Measurements from ENCODE around the gene SMCHD1.
"Not testable (repeated sequence)": the region's sequence is repeated elsewhere in the genome, so short reads cannot be mapped to it uniquely, and the experiment has no call there.

The SMCHD1 gene

DNA sequence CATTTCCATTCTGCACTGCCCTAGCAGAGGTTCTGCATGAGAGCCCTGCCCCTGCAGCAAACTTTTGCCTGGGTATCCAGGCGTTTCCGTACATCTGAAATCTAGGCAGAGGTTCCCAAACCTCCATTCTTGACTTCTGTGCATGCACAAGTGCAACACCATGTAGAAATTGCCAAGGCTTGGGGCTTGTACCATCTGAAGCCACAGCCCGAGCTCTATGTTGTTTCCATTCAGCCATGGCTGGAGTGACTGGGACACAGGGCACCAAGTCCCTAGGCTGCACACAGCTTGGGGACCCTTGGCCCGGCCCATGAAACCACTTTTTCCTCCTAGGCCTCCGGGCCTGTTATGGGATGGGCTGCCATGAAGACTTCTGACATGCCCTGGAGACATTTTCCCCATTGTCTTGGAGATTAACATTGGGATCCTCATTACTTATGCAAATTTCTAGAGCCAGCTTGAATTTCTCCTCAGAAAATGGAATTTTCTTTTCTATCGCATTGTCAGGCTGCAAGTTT is 154.2 kb downstream of the SMCHD1 start:
- in situ Hi-C loops (cut with MboI; ENCODE audit: low sequenced_read_pairs) = not testable (repeated sequence)

DNA sequence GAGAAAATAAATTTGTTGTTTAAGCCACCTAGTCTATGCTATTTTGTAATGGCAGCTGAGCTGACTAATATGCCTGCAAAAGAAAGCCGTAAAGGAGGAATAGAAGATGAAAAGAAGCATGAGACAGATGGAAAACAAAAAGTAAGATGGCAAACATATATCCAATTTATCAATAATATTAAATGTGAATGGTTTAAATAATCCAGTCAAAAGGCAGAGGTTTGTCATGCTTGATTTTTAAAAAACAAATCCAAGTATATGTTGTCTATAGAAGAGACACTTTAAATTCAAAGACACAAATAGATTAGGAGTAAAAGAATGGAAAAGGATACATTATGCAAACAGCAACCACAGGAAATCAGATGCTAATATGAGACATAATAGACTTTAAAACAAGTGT is 155.9 kb downstream of the SMCHD1 start:
- in situ Hi-C loops (cut with MboI; ENCODE audit: low sequenced_read_pairs) = no loop called here

DNA sequence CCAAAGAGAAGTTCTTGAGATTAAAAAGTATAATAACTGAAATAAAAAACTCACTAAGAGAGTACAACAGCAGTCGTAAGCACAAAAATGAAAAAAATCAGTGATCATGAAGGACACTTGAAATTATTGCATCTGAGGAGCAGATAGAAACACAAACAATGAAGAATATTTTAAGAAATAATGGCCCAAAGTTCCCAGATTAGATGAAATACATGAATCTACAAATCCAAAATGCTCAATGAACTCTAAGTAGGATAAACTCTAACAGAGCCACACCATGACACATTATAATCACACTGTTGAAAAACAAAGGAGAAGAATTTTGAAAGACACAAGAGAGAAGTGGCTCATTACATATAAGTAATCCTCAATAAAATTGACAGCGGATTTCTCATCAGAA is 159.4 kb downstream of the SMCHD1 start:
- in situ Hi-C loops (cut with MboI; ENCODE audit: low sequenced_read_pairs) = no loop called here

DNA sequence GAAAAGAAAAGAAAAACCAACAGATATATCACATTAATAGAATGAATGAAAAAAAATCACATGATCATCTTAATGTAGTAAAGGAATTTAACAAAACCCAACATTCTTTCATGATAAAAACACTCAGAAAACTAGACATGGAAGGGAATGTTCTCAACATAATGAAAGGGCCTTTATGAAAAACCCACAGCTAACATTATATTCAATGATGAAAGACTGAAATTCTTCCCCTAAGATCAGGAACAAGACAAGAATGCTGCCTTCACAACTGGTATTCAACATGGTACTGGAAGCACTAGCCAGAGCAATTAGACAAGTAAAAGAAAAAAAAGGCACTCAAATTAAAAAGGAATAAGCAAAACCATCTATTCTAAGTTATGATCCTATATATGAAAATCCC is 162.8 kb downstream of the SMCHD1 start:
- in situ Hi-C loops (cut with MboI; ENCODE audit: low sequenced_read_pairs) = no loop called here

- in situ Hi-C loops (cut with MboI; ENCODE audit: low sequenced_read_pairs) = no loop called here
Measured at GRCh38 chr18:2821695-2822094, 166.2 kb downstream of the SMCHD1 start.

- in situ Hi-C loops (cut with MboI; ENCODE audit: low sequenced_read_pairs) = no loop called here
Measured at GRCh38 chr18:2822213-2822921, 166.8 kb downstream of the SMCHD1 start.

DNA sequence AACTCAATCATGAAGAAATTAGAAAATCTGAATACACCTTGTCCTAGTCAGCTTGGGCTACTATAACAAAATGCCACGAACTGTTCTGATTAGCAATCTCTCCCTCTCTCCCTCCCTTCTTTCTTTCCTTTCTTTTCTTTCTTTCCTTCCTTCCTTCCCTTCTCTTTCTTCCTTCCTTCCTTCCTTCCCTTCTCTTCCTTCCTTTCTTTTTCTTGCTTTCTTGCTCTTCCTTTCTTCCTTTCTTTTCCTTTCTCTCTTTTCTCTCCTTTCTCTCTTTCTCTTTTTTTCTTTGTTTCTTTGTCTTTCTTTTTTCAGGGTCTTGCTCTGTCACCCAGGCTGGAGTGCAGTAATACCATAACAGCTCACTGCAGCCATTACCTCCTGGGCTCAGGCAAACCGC is 167.7 kb downstream of the SMCHD1 start:
- in situ Hi-C loops (cut with MboI; ENCODE audit: low sequenced_read_pairs) = no loop called here

- in situ Hi-C loops (cut with MboI; ENCODE audit: low sequenced_read_pairs) = no loop called here
Measured at GRCh38 chr18:2823966-2824365, 168.4 kb downstream of the SMCHD1 start.

DNA sequence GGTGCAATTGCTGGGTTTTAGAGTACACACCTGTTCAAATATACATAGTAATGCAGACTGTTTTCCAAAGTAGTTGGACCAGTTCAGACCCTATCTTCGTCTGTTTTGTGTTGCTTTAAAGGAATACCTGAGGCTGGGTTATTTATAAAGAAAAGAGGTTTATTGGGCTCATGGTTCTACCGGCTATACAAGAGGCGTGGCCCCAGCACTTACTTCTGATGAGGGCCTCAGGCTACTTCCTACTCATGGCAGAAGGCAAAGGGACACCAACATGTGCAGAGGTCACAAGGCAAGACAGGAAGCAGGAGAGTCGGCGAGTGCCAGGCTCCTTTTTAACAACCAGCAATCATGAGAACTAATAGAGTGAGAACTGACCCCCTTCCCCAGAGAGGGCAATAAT is 169.3 kb downstream of the SMCHD1 start:
- in situ Hi-C loops (cut with MboI; ENCODE audit: low sequenced_read_pairs) = no loop called here

DNA sequence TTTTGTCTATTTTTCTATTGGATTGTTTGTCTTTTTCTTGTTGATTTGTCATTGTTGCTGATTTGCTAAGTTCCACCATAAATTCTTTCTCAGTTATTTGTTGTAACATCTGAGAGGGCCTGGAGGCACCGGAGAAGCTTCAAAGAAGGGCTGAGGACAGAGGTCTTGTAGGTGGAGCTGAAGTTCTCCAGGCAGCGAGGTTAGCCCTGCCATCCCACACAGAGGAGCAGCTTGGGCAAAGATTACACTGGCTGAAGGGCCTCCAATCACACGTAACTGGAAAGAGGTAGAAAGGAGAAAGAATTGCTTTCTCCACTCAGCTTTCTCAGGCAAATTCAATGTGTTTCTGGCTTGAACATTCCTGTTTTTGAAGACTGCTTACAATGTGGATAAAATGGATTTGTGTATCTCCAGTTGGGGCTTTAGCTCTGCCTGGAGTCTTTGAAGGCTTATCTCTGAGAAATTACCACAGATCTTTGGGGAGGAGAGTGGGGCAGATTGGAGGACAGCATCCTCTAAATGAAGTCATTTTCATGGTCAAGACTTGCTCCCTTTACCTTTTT is 170.2 kb downstream of the SMCHD1 start:
- in situ Hi-C loops (cut with MboI; ENCODE audit: low sequenced_read_pairs) = no loop called here

DNA sequence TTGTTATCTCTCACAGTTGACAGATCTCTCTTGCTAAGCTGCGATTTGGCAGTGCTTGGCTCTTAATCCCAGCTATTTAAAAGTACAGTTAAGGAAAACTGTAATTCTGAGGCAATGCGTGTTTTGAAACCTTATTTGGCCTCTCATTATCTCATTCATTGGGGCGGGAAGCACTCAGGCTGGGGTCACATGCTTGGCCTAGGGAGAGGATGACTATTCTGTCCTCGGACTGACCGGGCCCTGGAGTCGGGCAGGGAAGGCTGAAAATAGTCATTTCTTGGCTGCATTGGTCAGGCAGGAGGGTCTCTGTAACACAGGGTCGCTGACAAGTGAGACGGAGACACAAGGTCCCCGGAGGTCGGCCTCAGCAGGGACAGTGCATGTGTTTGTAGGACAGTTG is 171.1 kb downstream of the SMCHD1 start:
- in situ Hi-C loops (cut with MboI; ENCODE audit: low sequenced_read_pairs) = no loop called here

DNA sequence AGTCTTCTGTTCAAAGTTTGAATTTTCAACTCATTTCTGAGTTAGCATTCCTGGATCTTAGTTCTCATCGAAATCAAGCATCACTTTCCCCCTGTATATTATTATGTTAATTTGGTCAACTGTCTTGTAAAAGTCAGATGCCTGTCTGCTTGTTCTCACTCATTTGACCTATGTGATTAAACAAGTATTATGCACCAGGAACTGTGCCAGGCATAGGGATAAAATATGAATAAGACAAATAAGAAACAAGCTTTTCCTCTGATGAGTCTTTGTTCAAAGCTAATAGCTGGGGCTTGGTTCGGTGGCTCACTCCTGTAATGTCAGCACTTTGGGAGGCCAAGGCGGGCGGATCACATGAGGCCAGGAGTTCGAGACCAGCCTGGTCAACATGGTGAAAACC is 171.5 kb downstream of the SMCHD1 start:
- in situ Hi-C loops (cut with MboI; ENCODE audit: low sequenced_read_pairs) = no loop called here

DNA sequence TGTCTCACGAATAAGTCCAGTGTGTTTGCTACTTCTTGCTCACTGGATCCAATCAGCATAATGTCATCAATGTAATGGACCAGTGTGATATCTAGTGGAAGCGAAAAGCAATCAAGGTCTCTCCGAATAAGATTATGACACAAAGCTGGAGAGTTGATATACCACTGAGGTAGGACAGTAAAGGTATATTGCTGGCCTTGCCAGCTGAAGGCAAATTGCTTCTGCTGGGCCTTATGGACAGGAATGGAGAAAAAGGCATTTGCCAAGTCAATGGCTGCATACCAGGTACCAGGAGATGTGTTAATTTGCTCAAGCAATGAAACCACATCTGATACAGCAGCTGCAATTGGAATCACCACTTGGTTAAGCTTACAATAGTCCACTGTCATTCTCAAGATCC is 180.6 kb downstream of the SMCHD1 start:
- in situ Hi-C loops (cut with MboI; ENCODE audit: low sequenced_read_pairs) = not testable (repeated sequence)

GRCh38 chr18:2837290-2837689 is 181.8 kb downstream of the SMCHD1 start:
- in situ Hi-C loops (cut with MboI; ENCODE audit: low sequenced_read_pairs) = not testable (repeated sequence)

DNA sequence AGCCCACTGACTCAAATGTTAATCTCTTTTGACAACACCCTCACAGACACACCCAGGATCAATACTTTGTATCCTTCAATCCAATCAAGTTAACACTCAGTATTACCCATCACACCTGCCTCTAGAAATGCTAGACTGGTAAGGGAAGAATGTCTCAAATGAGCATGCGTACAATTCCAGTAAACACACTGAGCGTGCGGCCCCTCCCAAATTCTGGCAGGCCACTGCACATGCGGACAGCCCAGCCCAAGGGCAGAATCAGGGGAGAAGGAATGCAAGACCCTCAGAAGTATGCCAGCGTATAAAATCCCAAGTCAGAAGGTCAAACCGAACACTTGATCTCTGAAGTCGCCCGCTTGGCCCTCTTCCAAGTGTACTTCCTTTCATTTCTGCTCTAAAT is 183.7 kb downstream of the SMCHD1 start:
- in situ Hi-C loops (cut with MboI; ENCODE audit: low sequenced_read_pairs) = no loop called here

- in situ Hi-C loops (cut with MboI; ENCODE audit: low sequenced_read_pairs) = no loop called here
Measured at GRCh38 chr18:2840521-2840920, 185.0 kb downstream of the SMCHD1 start.

- in situ Hi-C loops (cut with MboI; ENCODE audit: low sequenced_read_pairs) = no loop called here
Measured at GRCh38 chr18:2843146-2843545, 187.6 kb downstream of the SMCHD1 start.

DNA sequence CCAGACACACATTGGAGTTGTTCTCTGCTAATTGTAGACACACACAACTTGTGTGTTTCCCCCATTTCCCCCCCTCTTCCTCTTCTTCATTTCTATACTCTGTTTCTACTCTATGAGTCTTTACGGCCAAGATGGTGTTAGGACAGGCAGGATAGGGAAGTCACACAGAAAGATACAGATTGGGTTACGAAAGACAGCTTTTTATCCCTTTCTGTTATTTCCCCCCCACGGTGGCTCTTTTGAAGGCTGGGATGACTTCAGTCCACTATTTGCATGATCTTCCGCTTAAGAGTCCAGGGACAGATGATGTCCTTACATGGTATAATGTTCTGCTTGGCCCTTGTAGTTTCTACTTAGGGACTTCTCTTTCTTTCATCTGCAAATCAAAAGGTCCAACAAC is 189.6 kb downstream of the SMCHD1 start:
- in situ Hi-C loops (cut with MboI; ENCODE audit: low sequenced_read_pairs) = no loop called here

DNA sequence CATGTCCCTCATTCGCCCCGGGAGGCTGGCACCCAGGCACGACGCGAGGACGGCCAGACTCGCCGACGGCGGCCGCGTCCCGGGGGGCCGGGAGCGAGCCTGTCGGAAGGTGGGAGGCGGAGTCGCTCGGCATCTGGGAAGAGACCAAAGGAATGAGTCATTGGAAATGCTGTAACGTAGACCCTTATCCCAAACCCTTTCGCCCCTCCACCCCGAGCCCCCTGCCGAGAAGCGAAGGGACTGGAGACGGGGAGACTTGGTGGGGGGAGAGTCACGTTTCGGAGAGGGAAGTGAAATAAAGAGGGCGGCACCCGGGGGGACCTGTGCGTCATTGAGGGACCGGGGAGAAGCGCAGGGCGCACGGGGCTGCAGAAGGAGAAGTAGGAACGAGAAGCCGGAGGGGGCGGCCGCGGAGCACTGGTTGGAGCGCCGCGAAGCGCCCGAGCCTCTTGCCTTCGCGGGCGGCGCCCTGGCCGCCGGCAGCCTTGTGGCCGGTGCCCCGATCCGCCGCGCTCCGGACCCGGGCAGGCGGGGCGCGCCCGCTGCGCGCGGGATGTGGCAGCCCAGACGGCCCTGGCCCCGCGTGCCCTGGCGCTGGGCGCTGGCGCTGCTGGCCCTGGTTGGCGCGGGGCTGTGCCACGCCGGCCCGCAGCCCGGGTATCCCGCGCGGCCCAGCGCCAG is 191.2 kb downstream of the SMCHD1 start, which contains the start of gene EMILIN2:
EMILIN2 (plus strand) TSS at position 371 of the 681 bp plus-strand sequence; CDS start at position 554, 183 bp downstream.
- in situ Hi-C loops (cut with MboI; ENCODE audit: low sequenced_read_pairs) = no loop called here

GRCh38 chr18:2847317-2848246 is 192.1 kb downstream of the SMCHD1 start:
- in situ Hi-C loops (cut with MboI; ENCODE audit: low sequenced_read_pairs) = no loop called here

Measured in HL-60/S4 treated with phorbol 12-myristate 13-acetate at 8.2 ng/mL for 4 days and 3 days (cell line).